Prostate gland (tissue), 2 donors: ENCODE data around the gene BNC2. TPM values are rescaled to one million over a fixed set of nuclear protein-coding genes. Genes with fewer than 3 reads are reported as not detected.

Experiments
- DNase-seq: peaks from one replicate; pipeline ENCODE4 v3.0.0-alpha.2; 2019; ENCODE audit warnings: low spot score
- H3K27ac ChIP-seq, 2 donors: fragments of 200-600 bp; sonication (generic); 2 replicates each; pipeline ENCODE4 v1.5.1; 2017 to 2019
- H3K27me3 ChIP-seq: fragments of 200-600 bp; sonication (generic); replicated peaks from 2 replicates; pipeline ENCODE4 v1.5.1; 2019; ENCODE audit not compliant: insufficient read depth
- H3K36me3 ChIP-seq, 2 donors: fragments of 200-600 bp; sonication (generic); 1 replicate in 1 of 2; 2 replicates in 1 of 2; pipeline versions ENCODE4 v1.5.1 to v1.8.1; 2017 to 2019
- H3K4me1 ChIP-seq: fragments of 200-600 bp; sonication (generic); replicated peaks from 2 replicates; pipeline ENCODE4 v1.5.1; 2019
- H3K4me3 ChIP-seq, 2 donors: fragments of 200-600 bp; sonication (generic); 2 replicates each; pipeline ENCODE4 v1.5.1; 2017 to 2019
- H3K9me3 ChIP-seq: fragments of 200-600 bp; sonication (generic); 2 replicates; pipeline ENCODE4 v1.5.1; 2017
- POLR2A ChIP-seq: fragments of 450-650 bp; IDR thresholded peaks from one replicate; pipeline ENCODE4 v1.6.1; 2016; ENCODE audit warnings: antibody characterized with exemption, mild to moderate bottlenecking
- POLR2AphosphoS5 ChIP-seq: sonication (generic); formaldehyde crosslinking; IDR thresholded peaks from one replicate; pipeline ENCODE4 v1.6.1; 2017; ENCODE audit warnings: antibody characterized with exemption
- WGBS: methylation state at CpG from one replicate; pipeline ENCODE4 v1.1.5; 2018; 5-methylcytosine and 5-hydroxymethylcytosine counted together
- intact Hi-C: fragments of 100-400 bp; cut with DNase I; formaldehyde crosslinking; loops from one replicate; pipeline ENCODE4 v1.14.2; 2022
- total RNA-seq, 2 donors: library from RNA; depleted of rRNA; stranded (reverse); fragments of >200 nt; gene quantifications; one replicate each; pipeline ENCODE4 v1.1.0, GENCODE V29; 2016
- TF ChIP-seq, protein P1 (sequence below), 4 experiments: fragments of 200-600 bp in 2 of 4; fragments of 450-650 bp in 2 of 4; sonication (generic) in 2 of 4; IDR thresholded peaks; 1 replicate in 3 of 4; 2 replicates in 1 of 4; pipeline ENCODE4 v1.5.1; 2016 to 2019; ENCODE audit warnings: antibody characterized with exemption in 4 of 4, mild to moderate bottlenecking in 2 of 4, moderate library complexity in 2 of 4

BNC2 gene
- total RNA-seq, 2 donors from 2014 or later: 4.9 to 37.2 TPM

DNA sequence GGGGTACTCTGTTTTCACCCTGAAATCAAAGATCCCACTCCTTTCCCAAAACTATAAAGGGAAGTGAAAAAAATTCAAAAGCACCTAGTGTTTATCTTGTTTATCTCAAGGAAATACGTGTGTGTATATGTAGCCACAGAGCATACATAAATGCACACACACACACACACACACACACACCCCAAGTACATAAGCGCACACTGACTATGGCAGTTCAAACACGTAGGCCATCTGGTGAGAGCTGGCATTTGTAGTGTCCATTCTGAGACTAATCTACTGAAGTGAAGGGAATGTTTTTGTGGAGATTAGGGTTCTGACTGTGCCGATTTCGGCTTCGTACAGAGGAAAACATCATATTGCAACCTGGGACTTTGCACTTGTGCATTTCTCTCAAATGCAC is 451.7 kb downstream of the BNC2 start:
- no peak for DNase-seq
- Histone ChIP-seq H3K4me1 (no peaks in the 10 kb centered on the region), H3K36me3 (no peaks in the 10 kb centered on the region), H3K27ac (no peak overlapping the region), H3K9me3 (no peaks in the 10 kb centered on the region), H3K4me3 (no peak overlapping the region), H3K27me3 (no peaks in the 10 kb centered on the region)
- intact Hi-C loops: no loop called here
- 87% methylated on average over 6 of the region's 6 CpGs for WGBS
- TF ChIP-seq, protein P1, sequence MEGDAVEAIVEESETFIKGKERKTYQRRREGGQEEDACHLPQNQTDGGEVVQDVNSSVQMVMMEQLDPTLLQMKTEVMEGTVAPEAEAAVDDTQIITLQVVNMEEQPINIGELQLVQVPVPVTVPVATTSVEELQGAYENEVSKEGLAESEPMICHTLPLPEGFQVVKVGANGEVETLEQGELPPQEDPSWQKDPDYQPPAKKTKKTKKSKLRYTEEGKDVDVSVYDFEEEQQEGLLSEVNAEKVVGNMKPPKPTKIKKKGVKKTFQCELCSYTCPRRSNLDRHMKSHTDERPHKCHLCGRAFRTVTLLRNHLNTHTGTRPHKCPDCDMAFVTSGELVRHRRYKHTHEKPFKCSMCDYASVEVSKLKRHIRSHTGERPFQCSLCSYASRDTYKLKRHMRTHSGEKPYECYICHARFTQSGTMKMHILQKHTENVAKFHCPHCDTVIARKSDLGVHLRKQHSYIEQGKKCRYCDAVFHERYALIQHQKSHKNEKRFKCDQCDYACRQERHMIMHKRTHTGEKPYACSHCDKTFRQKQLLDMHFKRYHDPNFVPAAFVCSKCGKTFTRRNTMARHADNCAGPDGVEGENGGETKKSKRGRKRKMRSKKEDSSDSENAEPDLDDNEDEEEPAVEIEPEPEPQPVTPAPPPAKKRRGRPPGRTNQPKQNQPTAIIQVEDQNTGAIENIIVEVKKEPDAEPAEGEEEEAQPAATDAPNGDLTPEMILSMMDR (IDR thresholded peaks at IDR 0.05): no peak
- TF ChIP-seq POLR2AphosphoS5: no peak
- no peak for TF ChIP-seq POLR2A

DNA sequence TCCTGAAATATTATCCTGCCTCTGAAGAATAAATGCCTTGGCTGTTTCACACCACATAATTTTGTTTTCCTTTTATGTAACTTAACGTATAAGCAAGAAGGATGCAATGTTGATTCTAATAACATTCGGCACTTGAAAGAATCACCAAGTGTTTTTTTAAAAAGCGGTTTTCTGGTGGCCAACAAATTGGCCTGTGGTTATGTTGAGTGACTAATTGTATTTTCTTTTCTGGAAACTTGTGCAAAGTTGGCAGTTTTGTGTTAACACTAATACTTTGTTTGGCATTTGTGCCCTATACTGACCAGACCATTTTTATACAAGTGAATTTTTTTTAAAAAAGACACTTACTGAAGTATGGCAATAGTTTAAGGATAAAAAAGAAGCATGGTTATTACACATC is 452.7 kb downstream of the BNC2 start:
- intact Hi-C loops: no loop called here
- Histone ChIP-seq H3K9me3 (no peaks in the 10 kb centered on the region), H3K4me1 (no peaks in the 10 kb centered on the region), H3K4me3 (no peak overlapping the region), H3K27ac (no peak overlapping the region), H3K27me3 (no peaks in the 10 kb centered on the region), H3K36me3 (no peaks in the 10 kb centered on the region)
- no peak for TF ChIP-seq POLR2A
- WGBS: 90% methylated on average over 3 of the region's 3 CpGs
- no peak for DNase-seq

DNA sequence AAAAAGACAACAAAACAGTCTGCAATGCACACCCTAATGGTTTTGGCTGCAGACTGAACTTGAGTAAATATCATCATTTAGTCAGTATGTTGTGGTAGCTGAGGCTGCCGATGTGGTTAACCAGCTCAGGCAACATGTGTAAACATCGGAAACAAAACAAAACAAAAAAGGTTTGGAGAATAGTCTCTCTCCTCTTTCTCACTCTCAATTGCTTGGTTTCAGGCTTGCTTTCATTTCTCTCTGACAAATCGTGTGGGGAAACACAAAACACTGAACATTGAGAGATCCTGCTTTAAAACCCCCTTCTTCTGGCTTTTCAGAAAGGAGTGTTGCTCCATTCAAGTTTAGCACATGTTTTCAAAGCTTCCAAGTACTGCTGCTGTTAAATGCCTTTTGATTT is 453.3 kb downstream of the BNC2 start:
- no peaks in the 10 kb centered on the region for H3K4me1 ChIP-seq
- no peaks in the 10 kb centered on the region for H3K27me3 ChIP-seq
- no peak overlapping the region for H3K4me3 ChIP-seq
- DNase-seq: no peak
- intact Hi-C loops: no loop called here
- H3K9me3 ChIP-seq: no peaks in the 10 kb centered on the region
- no peaks in the 10 kb centered on the region for H3K36me3 ChIP-seq
- 38% methylated on average over 3 of the region's 3 CpGs for WGBS
- no peak overlapping the region for H3K27ac ChIP-seq
- TF ChIP-seq, protein P1 (IDR thresholded peaks at IDR 0.05): no peak
- no peak for TF ChIP-seq POLR2A

DNA sequence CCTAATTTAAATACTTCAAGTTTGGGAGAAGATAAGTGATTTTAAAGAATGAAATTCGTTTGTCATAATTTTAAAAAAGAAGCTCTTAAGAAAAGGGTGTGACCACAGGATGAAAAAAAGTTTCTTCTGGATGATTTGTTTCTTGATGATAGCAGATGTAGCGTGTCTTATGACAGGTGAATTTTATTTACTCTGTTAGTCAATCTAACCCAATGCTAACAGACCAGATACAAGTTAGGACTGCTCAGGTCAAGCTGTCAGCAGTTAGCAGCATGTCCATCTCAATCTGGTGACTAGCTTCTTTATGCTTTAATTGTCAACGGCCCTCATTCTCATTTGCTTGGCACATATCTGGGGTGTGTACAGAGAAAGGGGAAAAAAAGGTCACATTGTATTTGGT is 456.0 kb downstream of the BNC2 start:
- Histone ChIP-seq H3K4me3 (no peak overlapping the region), H3K4me1 (no peaks in the 10 kb centered on the region), H3K27me3 (no peaks in the 10 kb centered on the region), H3K9me3 (no peaks in the 10 kb centered on the region), H3K36me3 (no peaks in the 10 kb centered on the region), H3K27ac (no peak overlapping the region)
- intact Hi-C loops: no loop called here
- 71% methylated on average over 3 of the region's 3 CpGs for WGBS
- no peak for DNase-seq
- TF ChIP-seq POLR2A (no peak), POLR2AphosphoS5 (no peak)
- TF ChIP-seq, protein P1 (IDR thresholded peaks at IDR 0.05): no peak

DNA sequence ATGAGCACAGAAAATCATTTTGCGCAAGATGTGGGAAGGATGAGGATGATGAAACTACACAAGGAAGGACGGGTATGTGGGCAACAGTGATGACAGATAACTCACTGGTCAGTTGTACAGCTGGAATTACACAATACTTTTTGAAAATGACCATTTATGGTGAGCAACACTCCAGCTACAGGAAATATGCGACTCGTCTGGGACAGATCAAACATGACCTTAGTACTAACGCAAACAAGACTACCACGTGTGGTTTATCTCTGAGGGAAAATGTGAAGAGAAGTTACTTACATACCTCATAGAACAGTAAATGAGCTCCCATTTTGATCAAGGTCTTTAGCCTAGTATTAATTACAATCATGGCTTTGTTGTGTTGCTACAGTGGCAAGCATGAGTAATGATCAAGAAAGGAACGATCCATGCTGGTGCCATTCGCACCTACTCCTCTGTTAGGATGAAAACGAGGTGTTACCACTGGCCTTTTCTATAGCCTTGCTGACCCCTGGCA is 456.9 kb downstream of the BNC2 start:
- Histone ChIP-seq H3K36me3 (no peaks in the 10 kb centered on the region), H3K4me3 (no peak overlapping the region), H3K27ac (no peak overlapping the region), H3K27me3 (no peaks in the 10 kb centered on the region), H3K9me3 (no peaks in the 10 kb centered on the region), H3K4me1 (no peaks in the 10 kb centered on the region)
- DNase-seq: no peak
- TF ChIP-seq POLR2A: no peak
- TF ChIP-seq POLR2AphosphoS5: no peak
- TF ChIP-seq, protein P1 (IDR thresholded peaks at IDR 0.05): no peak
- intact Hi-C loops: no loop called here
- 90% methylated on average over 9 of the region's 9 CpGs for WGBS
